Esophagus muscularis mucosa (tissue), 4 donors: Measurements from ENCODE around the gene TEX38.

Source experiments
- EP300 ChIP-seq: sonication (generic); formaldehyde crosslinking; IDR thresholded peaks from one replicate; pipeline ENCODE4 v1.6.1; 2017; ENCODE audit warnings: antibody characterized with exemption
- POLR2A ChIP-seq: fragments of 450-650 bp; IDR thresholded peaks from one replicate; pipeline ENCODE4 v1.6.1; 2017; ENCODE audit warnings: antibody characterized with exemption, moderate library complexity, mild to moderate bottlenecking, low read depth
- POLR2AphosphoS5 ChIP-seq, 2 donors: sonication (generic); formaldehyde crosslinking; IDR thresholded peaks; one replicate each; pipeline ENCODE4 v1.6.1; 2017; ENCODE audit warnings: antibody characterized with exemption in 2 of 2
- TF ChIP-seq, protein P1 (sequence below), 3 experiments: fragments of 200-600 bp in 2 of 3; fragments of 450-650 bp in 1 of 3; sonication (generic) in 2 of 3; IDR thresholded peaks; one replicate each; pipeline ENCODE4 v1.5.1; 2017 to 2019; ENCODE audit warnings: antibody characterized with exemption in 3 of 3, mild to moderate bottlenecking in 2 of 3, moderate library complexity in 1 of 3

DNA sequence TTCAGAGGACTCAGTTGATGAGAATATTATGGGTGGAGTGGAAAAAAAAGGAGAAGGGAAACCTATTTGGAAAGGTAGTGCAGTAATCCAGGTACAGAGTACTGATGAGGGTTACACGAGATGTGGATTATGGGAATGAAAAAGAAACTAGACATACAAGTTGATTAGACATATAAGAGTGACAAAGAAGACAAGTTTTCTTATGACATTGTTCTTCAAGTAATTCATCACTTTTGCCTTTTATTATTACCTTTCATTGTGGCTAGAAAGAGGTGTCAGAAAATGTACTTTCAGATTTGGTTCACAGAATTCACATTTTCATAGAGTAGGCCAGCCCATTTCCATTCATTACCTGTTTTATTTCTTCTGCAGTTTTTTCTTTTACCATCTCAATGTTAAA is 13.9 kb upstream of the TEX38 start:
- TF ChIP-seq, protein P1, sequence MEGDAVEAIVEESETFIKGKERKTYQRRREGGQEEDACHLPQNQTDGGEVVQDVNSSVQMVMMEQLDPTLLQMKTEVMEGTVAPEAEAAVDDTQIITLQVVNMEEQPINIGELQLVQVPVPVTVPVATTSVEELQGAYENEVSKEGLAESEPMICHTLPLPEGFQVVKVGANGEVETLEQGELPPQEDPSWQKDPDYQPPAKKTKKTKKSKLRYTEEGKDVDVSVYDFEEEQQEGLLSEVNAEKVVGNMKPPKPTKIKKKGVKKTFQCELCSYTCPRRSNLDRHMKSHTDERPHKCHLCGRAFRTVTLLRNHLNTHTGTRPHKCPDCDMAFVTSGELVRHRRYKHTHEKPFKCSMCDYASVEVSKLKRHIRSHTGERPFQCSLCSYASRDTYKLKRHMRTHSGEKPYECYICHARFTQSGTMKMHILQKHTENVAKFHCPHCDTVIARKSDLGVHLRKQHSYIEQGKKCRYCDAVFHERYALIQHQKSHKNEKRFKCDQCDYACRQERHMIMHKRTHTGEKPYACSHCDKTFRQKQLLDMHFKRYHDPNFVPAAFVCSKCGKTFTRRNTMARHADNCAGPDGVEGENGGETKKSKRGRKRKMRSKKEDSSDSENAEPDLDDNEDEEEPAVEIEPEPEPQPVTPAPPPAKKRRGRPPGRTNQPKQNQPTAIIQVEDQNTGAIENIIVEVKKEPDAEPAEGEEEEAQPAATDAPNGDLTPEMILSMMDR (IDR thresholded peaks at IDR 0.05), result no peak
- TF ChIP-seq POLR2AphosphoS5 (IDR thresholded peaks at IDR 0.05) (no peak), EP300 (no peak), POLR2A (no peak)
